Posterior cingulate gyrus (tissue), 11 donors: ENCODE results near the gene UBE2E3.
"Not testable (repeated sequence)": the region's sequence is repeated elsewhere in the genome, so short reads cannot be mapped to it uniquely, and the experiment has no call there.

Experiments used
- DNase-seq, 10 donors: peaks; one replicate each; pipeline versions ENCODE4 v3.0.0 to v3.0.0-alpha.2; 2020 to 2021; ENCODE audit warnings: mixed read lengths in 3 of 10
- intact Hi-C: fragments of 100-400 bp; cut with DNase I; formaldehyde crosslinking; loops from one replicate; pipeline ENCODE4 v1.15.1; 2023

The UBE2E3 gene

GRCh38 chr2:181021199-181021789, 40.9 kb downstream of the UBE2E3 start:
- intact Hi-C loops = no loop called here

GRCh38 chr2:181022652-181023051, 42.2 kb downstream of the UBE2E3 start:
- DNase-seq = no peak
- intact Hi-C loops = no loop called here

More at GRCh38 chr2:181021199-181021789, 40.9 kb downstream of the UBE2E3 start:
- no peak for DNase-seq

- no peak for DNase-seq
- intact Hi-C loops = no loop called here
Measured at GRCh38 chr2:181025004-181025403, 44.6 kb downstream of the UBE2E3 start.

GRCh38 chr2:181036445-181036844, 56.0 kb downstream of the UBE2E3 start:
- no peak for DNase-seq
- intact Hi-C loops = no loop called here

GRCh38 chr2:181036848-181037603, 56.6 kb downstream of the UBE2E3 start:
- intact Hi-C loops = no loop called here
- no peak for DNase-seq

- DNase-seq = no peak
- intact Hi-C loops = no loop called here
Measured at GRCh38 chr2:181037922-181038321, 57.5 kb downstream of the UBE2E3 start.

GRCh38 chr2:181038796-181039195, 58.4 kb downstream of the UBE2E3 start:
- intact Hi-C loops = no loop called here
- DNase-seq = no peak

- intact Hi-C loops = not testable (repeated sequence)
- DNase-seq = peak in 1 of 10 donors; percentile 66
Measured at GRCh38 chr2:181040839-181041238, 60.4 kb downstream of the UBE2E3 start.

- intact Hi-C loops = no loop called here
- no peak for DNase-seq
Measured at GRCh38 chr2:181041661-181042060, 61.3 kb downstream of the UBE2E3 start.

- no peak for DNase-seq
- intact Hi-C loops = no loop called here
Measured at GRCh38 chr2:181042706-181043105, 62.3 kb downstream of the UBE2E3 start.

- no peak for DNase-seq
- intact Hi-C loops = no loop called here
Measured at GRCh38 chr2:181046833-181047232, 66.4 kb downstream of the UBE2E3 start.

- intact Hi-C loops = no loop called here
- DNase-seq = no peak
Measured at GRCh38 chr2:181047829-181048228, 67.4 kb downstream of the UBE2E3 start.

- intact Hi-C loops = no loop called here
Measured at GRCh38 chr2:181051861-181052522, 71.6 kb downstream of the UBE2E3 start.

GRCh38 chr2:181052523-181052891, 72.1 kb downstream of the UBE2E3 start:
- intact Hi-C loops = no loop called here
- DNase-seq = no peak

More at GRCh38 chr2:181051861-181052522, 71.6 kb downstream of the UBE2E3 start:
- DNase-seq = no peak

- no peak for DNase-seq
- intact Hi-C loops = no loop called here
Measured at GRCh38 chr2:181054256-181054655, 73.9 kb downstream of the UBE2E3 start.

- no peak for DNase-seq
- intact Hi-C loops = loop anchor here (5.0 kb wide), 2 partner anchors 63 to 928 kb away; no protein-coding TSS in a partner anchor
Measured at GRCh38 chr2:181054843-181055242, 74.4 kb downstream of the UBE2E3 start.

- peak in 1 of 10 donors; percentile 11 for DNase-seq
Measured at GRCh38 chr2:181058378-181059269, 78.2 kb downstream of the UBE2E3 start.

GRCh38 chr2:181063696-181064095, 83.3 kb downstream of the UBE2E3 start:
- intact Hi-C loops = no loop called here
- DNase-seq = no peak

More at GRCh38 chr2:181058378-181059269, 78.2 kb downstream of the UBE2E3 start:
- intact Hi-C loops = loop anchor here (5.0 kb wide), 2 partner anchors 66 to 931 kb away; no protein-coding TSS in a partner anchor

- intact Hi-C loops = no loop called here
- no peak for DNase-seq
Measured at GRCh38 chr2:181065458-181065857, 85.1 kb downstream of the UBE2E3 start.

- DNase-seq = no peak
- intact Hi-C loops = no loop called here
Measured at GRCh38 chr2:181066333-181066732, 85.9 kb downstream of the UBE2E3 start.
